HG02763 (cell line): Measurements from ENCODE around the gene RITA1.
"Not testable (repeated sequence)": the region's sequence is repeated elsewhere in the genome, so short reads cannot be mapped to it uniquely, and the experiment has no call there.

ENCODE experiments used
- ATAC-seq: cut with Tn5 transposase; IDR thresholded peaks from one replicate; pipeline ENCODE4 v1.9.1; 2021; ENCODE audit warnings: mild to moderate bottlenecking, moderate library complexity; ENCODE audit not compliant: unreplicated experiment

Gene RITA1

GRCh38 chr12:113201187-113202177, 16.0 kb downstream of the RITA1 start:
- no peak for ATAC-seq

- no peak for ATAC-seq
Measured at GRCh38 chr12:113202300-113203075, 17.0 kb downstream of the RITA1 start.

- no peak for ATAC-seq
Measured at GRCh38 chr12:113203852-113204760, 18.6 kb downstream of the RITA1 start.

- no peak for ATAC-seq
Measured at GRCh38 chr12:113204804-113205203, 19.3 kb downstream of the RITA1 start.

GRCh38 chr12:113206802-113207201, 21.3 kb downstream of the RITA1 start:
- ATAC-seq: not testable (repeated sequence)

- ATAC-seq: peak; percentile 8
Measured at GRCh38 chr12:113207613-113208040, 22.1 kb downstream of the RITA1 start.

GRCh38 chr12:113208041-113208934, 22.8 kb downstream of the RITA1 start:
- peak; percentile 77 for ATAC-seq

GRCh38 chr12:113211160-113211559, 25.6 kb downstream of the RITA1 start:
- no peak for ATAC-seq

- no peak for ATAC-seq
Measured at GRCh38 chr12:113214895-113215400, 29.4 kb downstream of the RITA1 start.

- ATAC-seq: no peak
Measured at GRCh38 chr12:113216027-113216426, 30.5 kb downstream of the RITA1 start.

GRCh38 chr12:113220593-113221180, 35.2 kb downstream of the RITA1 start:
- ATAC-seq: no peak

- ATAC-seq: peak; percentile 91
Measured at GRCh38 chr12:113221181-113221996, 35.9 kb downstream of the RITA1 start, which contains the start of gene TPCN1. TPCN1 (plus strand) TSS chr12:113221464; CDS start chr12:113226853, 5,389 bp downstream.

- no peak for ATAC-seq
Measured at GRCh38 chr12:113221997-113222729, 36.6 kb downstream of the RITA1 start.

GRCh38 chr12:113222730-113223531, 37.4 kb downstream of the RITA1 start:
- no peak for ATAC-seq

GRCh38 chr12:113224955-113225354, 39.4 kb downstream of the RITA1 start:
- ATAC-seq: no peak
